Activated B cell treated with CpG ODN at 0.5 μM for 24 hours (primary cell): ENCODE measurements around the gene NOS1AP. TPM values are rescaled to one million over a fixed set of nuclear protein-coding genes. Genes with fewer than 3 reads are reported as not detected.

Experiments
- ATAC-seq: fragments of 200-7000 bp; cut with Tn5 transposase; one replicate; pipeline ENCODE4 v1.10.0; 2021; ENCODE audit warnings: low read depth, mild to moderate bottlenecking, moderate library complexity
- CTCF ChIA-PET: fragments of 350-600 bp; sonication (Branson Sonifier 250); formaldehyde crosslinking; loops from one replicate; lab custom pipeline; 2021; ENCODE audit warnings: antibody characterized with exemption; lab: Charles Lee
- POLR2A ChIA-PET: fragments of 350-600 bp; sonication (Branson Sonifier 250); formaldehyde crosslinking; loops from one replicate; lab custom pipeline; 2021; ENCODE audit warnings: antibody characterized with exemption; lab: Charles Lee
- DNase-seq: peaks from one replicate; pipeline ENCODE4 v3.0.0; 2022
- H3K27ac Mint-ChIP-seq: one replicate; pipeline ENCODE4 v1.8.0; 2020; ENCODE audit warnings: mixed read lengths
- H3K27me3 Mint-ChIP-seq: one replicate; pipeline ENCODE4 v1.8.0; 2021; ENCODE audit warnings: mixed read lengths
- H3K36me3 Mint-ChIP-seq: one replicate; pipeline ENCODE4 v1.8.0; 2021; ENCODE audit warnings: low read depth, mixed read lengths
- H3K4me1 Mint-ChIP-seq: one replicate; pipeline ENCODE4 v1.8.0; 2021; ENCODE audit warnings: mixed read lengths
- H3K4me3 Mint-ChIP-seq: one replicate; pipeline ENCODE4 v1.8.0; 2020; ENCODE audit warnings: mild to moderate bottlenecking, mixed read lengths
- H3K9me3 Mint-ChIP-seq: one replicate; pipeline ENCODE4 v1.8.0; 2020; ENCODE audit warnings: mixed read lengths
- intact Hi-C: fragments of 100-400 bp; cut with micrococcal nuclease; formaldehyde crosslinking; loops from one replicate; pipeline ENCODE4 v1.15.1; 2024
- total RNA-seq: library from RNA; stranded (reverse); gene quantifications from 2 replicates; pipeline ENCODE4 v1.2.3, GENCODE V29; 2022
- TF ChIP-seq, protein P1 (sequence below): fragments of 200-600 bp; IDR thresholded peaks from one replicate; pipeline ENCODE4 v1.8.0; 2022; ENCODE audit warnings: antibody characterized with exemption, mild to moderate bottlenecking

NOS1AP gene
- total RNA-seq, 1 donor from 2014 or later = not detected

- ATAC-seq (no peak), DNase-seq (no peak)
- ChIA-PET CTCF (no interaction called here), POLR2A (no interaction called here)
- TF ChIP-seq, protein P1, sequence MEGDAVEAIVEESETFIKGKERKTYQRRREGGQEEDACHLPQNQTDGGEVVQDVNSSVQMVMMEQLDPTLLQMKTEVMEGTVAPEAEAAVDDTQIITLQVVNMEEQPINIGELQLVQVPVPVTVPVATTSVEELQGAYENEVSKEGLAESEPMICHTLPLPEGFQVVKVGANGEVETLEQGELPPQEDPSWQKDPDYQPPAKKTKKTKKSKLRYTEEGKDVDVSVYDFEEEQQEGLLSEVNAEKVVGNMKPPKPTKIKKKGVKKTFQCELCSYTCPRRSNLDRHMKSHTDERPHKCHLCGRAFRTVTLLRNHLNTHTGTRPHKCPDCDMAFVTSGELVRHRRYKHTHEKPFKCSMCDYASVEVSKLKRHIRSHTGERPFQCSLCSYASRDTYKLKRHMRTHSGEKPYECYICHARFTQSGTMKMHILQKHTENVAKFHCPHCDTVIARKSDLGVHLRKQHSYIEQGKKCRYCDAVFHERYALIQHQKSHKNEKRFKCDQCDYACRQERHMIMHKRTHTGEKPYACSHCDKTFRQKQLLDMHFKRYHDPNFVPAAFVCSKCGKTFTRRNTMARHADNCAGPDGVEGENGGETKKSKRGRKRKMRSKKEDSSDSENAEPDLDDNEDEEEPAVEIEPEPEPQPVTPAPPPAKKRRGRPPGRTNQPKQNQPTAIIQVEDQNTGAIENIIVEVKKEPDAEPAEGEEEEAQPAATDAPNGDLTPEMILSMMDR = no peak
- intact Hi-C loops = no loop called here
- no peak overlapping the region for H3K4me3 Mint-ChIP-seq
- no peaks in the 10 kb centered on the region for H3K4me1 Mint-ChIP-seq
- H3K27me3 Mint-ChIP-seq = peaks cover 14% of the 10 kb centered on the region
- H3K9me3 Mint-ChIP-seq = no peaks in the 10 kb centered on the region
- no peak overlapping the region for H3K27ac Mint-ChIP-seq
- no peaks in the 10 kb centered on the region for H3K36me3 Mint-ChIP-seq
Measured at GRCh38 chr1:162279136-162279498, 209.6 kb downstream of the NOS1AP start.

GRCh38 chr1:162281426-162281825 lies 211.9 kb downstream of the NOS1AP start:
- H3K36me3 Mint-ChIP-seq = no peaks in the 10 kb centered on the region
- ATAC-seq (no peak), DNase-seq (no peak)
- ChIA-PET POLR2A (no interaction called here), CTCF (no interaction called here)
- TF ChIP-seq, protein P1 = no peak
- peaks cover 12% of the 10 kb centered on the region for H3K27me3 Mint-ChIP-seq
- intact Hi-C loops = no loop called here
- H3K9me3 Mint-ChIP-seq = no peaks in the 10 kb centered on the region
- H3K4me1 Mint-ChIP-seq = no peaks in the 10 kb centered on the region
- no peak overlapping the region for H3K4me3 Mint-ChIP-seq
- H3K27ac Mint-ChIP-seq = no peak overlapping the region

DNA sequence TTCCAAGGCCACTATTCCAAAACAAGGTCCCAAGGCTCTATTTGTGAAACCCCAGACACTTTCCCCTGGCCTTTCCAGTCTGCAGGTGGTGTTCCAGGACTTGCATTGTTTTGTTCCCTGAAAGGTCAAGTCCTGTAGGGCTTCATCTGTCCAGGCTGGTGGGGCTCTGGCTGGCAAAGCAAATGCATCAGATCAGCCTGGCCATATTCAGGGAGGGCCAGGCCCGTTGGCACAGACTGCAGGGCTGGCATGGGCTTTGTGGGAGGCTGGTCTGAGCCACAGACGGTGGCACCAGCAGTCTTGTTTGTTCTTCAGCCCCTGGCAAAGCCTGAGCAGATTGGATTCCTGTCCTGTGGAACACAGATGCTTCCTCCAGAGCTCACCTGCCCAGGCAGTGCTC lies 214.2 kb downstream of the NOS1AP start:
- Mint-ChIP-seq H3K27ac (no peak overlapping the region), H3K36me3 (no peaks in the 10 kb centered on the region), H3K9me3 (no peaks in the 10 kb centered on the region), H3K4me3 (no peak overlapping the region), H3K4me1 (no peaks in the 10 kb centered on the region), H3K27me3 (peaks cover 10% of the 10 kb centered on the region)
- ChIA-PET POLR2A (no interaction called here), CTCF (no interaction called here)
- DNase-seq = no peak
- TF ChIP-seq, protein P1 = no peak
- no peak for ATAC-seq
- intact Hi-C loops = no loop called here

DNA sequence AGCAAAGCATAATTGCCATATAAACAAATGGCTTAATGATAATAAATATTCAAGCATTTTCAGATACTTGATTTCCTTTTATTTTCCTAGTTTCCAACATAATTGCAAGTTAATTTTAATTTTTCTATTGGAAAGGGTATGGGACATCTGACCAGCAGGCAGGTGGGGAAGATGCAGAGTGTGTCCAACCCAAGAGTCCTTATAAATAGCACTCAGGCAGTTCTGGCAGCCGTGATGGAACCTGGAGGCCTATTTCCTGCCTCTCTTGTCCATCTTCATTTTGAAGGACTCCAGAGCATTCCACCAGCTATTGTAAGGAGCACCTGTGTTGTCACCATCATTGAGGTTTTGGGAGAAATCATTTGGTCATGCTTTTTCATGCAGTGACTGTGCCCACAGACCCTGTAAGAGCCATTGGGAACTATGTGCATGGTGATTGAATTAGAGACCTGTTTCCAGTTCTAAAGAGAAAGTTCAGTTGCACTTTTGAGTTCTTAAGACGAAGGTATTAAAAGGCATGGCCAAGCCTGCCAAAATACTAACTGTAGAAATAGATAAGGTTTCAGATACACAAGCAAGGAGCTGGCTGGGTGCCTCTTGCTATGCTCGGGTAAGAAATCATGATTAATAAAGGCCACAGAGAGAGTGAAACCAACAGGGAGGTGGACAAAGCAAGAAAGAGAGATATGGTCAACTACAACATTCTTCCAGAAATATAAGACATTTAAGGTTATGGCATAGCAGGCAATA lies 214.9 kb downstream of the NOS1AP start:
- Mint-ChIP-seq H3K27ac (no peak overlapping the region), H3K4me1 (no peaks in the 10 kb centered on the region)

DNA sequence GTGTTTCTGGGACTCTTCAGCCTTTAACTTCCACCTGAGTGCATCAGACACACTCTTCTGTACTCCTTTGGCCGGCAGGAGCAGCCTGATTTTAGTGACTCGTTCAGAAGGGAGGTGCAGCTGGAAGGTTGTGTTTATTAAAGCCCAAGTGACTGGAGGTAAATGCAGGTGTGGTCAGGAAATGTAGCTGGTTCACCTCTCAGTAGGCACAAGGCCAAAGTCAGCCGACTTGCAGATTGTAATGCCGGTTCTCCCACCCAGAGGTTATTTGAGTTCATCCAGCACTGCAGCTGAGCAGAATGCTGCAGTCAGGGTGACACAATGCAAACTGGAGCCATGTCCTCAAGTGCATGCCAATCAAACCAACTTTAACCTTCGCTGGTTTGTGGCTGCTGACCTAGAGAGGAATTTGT lies 215.7 kb downstream of the NOS1AP start:
- H3K36me3 Mint-ChIP-seq = no peaks in the 10 kb centered on the region
- H3K27ac Mint-ChIP-seq = no peak overlapping the region
- no peak for DNase-seq
- H3K4me3 Mint-ChIP-seq = no peak overlapping the region
- H3K9me3 Mint-ChIP-seq = no peaks in the 10 kb centered on the region
- TF ChIP-seq, protein P1 = no peak
- ChIA-PET POLR2A (no interaction called here), CTCF (no interaction called here)
- ATAC-seq = no peak
- H3K27me3 Mint-ChIP-seq = peaks cover 10% of the 10 kb centered on the region
- H3K4me1 Mint-ChIP-seq = no peaks in the 10 kb centered on the region
- intact Hi-C loops = no loop called here

More for the DNA sequence above, 214.9 kb downstream of the NOS1AP start:
- no peak overlapping the region for H3K4me3 Mint-ChIP-seq
- ChIA-PET CTCF (no interaction called here), POLR2A (no interaction called here)
- intact Hi-C loops = no loop called here
- TF ChIP-seq, protein P1 = no peak
- H3K27me3 Mint-ChIP-seq = peaks cover 10% of the 10 kb centered on the region
- no peaks in the 10 kb centered on the region for H3K9me3 Mint-ChIP-seq
- DNase-seq (no peak), ATAC-seq (no peak)
- H3K36me3 Mint-ChIP-seq = no peaks in the 10 kb centered on the region
